GM21619 (cell line): ENCODE results near the gene GLP1R.

ENCODE experiments used
- ATAC-seq: cut with Tn5 transposase; IDR thresholded peaks from one replicate; pipeline ENCODE4 v1.9.1; 2021; ENCODE audit not compliant: unreplicated experiment

The GLP1R gene

GRCh38 chr6:39043776-39044175, 4.8 kb upstream of the GLP1R start:
- no peak for ATAC-seq

DNA sequence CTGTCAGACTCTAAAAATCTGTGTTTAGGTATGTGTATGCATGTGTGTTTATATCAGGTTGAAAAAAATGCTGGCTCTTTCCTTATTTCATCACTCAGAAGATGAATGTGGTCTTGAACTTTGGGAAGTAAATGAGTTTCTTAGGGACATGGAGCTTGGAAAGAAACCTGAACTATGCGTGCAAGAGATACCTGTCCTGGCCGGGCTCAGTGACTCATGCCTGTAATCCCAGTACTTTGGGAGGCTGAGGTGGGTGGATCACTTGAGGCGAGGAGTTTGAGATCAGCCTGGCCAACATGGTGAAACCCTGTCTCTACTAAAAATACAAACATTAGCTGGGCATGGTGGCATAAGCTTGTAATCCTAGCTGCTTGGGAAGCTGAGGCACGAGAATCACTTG, 4.4 kb upstream of the GLP1R start:
- no peak for ATAC-seq

GRCh38 chr6:39047434-39048327, 900 bp upstream of the GLP1R start:
- no peak for ATAC-seq

- ATAC-seq, result no peak
These were observed 1.1 kb downstream of the GLP1R start for GRCh38 chr6:39049575-39050283.

GRCh38 chr6:39050453-39051112, 2.0 kb downstream of the GLP1R start:
- no peak for ATAC-seq

GRCh38 chr6:39051399-39052122, 3.0 kb downstream of the GLP1R start:
- ATAC-seq, result no peak

DNA sequence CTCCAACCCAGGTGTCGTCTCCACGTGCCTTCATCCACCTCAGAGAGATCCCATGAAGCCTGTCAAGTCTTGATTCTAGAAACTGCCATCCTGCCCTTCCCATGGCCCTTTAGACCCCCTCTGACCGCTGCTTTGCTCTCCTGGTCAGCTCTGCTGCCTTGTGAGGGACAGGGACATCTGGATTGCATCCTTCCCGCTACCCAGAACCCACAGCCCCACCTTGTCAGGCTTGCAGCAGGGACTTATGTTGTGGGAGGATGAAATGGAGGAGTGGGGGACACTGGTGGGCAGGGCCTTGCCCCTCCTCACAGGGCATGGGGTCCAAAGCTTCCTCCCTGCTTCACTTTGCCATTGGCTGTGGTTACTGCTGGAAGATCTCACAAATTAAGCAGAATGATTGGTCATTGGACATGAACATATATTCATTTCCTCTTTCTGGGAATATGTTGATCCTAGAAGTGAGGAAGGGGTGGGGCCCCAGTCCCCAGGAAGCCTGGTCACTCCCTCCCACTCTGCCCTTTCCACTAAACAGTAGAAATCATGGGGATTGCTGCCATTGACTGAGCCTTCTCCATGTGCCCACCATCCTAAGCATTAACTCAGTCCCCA, 4.5 kb downstream of the GLP1R start:
- no peak for ATAC-seq

DNA sequence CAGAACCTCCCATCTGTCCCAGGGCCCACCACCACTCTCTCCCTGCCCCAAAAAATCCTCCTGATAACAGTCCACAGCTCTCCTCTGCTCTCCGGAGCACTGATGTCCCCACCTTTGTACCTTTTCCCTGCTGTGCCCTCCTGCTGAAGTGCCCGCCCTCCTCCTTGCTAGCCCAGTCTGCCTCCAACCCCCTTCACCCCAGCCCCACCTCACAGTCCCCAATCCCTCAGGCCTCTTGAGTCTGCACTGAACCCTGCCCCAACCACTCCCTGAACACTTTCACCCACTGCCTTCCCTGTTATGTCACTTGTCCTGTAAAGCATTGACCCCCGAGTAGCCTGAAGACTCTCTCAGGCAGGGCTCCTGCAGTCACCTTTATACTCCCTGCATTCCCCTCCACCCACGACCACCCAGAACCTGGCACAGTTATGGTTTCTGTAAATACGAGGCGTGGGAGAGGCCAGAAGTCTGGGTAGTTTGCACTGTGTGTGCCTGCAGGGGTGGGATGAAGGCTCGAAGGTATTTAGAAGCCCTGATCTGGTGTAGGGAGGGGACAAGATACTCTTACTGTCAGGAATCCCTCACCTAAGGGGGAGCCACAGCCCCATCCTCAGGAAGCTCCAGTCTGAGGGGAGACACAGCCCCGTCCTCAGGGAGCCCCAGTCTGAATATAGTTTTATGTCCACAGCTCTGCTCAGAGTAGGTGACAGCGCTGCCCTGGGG, 5.4 kb downstream of the GLP1R start:
- no peak for ATAC-seq

- ATAC-seq, result no peak
These were observed 6.1 kb downstream of the GLP1R start for GRCh38 chr6:39054577-39055142.

- no peak for ATAC-seq
These were observed 7.1 kb downstream of the GLP1R start for GRCh38 chr6:39055661-39056060.

- no peak for ATAC-seq
These were observed 7.6 kb downstream of the GLP1R start for GRCh38 chr6:39056191-39056590.

DNA sequence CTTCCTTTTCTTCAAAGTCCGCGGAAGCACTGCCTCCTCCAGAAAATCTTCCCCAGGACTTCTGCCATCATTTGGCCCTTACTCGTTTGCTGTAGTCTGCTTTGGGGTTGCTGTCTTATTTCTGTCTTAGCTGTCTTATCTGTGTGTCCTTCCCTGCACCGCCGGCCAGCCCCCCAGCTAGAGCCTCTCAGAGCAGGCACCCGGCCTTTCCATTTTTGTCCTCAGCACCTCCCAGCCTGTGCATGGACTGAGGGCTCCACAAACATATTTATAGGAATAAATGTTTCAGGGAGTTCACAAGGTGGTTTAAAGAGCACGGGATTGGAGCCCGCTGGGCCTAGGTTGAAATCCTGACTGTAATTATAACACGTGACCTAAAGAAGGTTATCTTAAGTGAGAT, 8.1 kb downstream of the GLP1R start:
- no peak for ATAC-seq

- no peak for ATAC-seq
These were observed 8.9 kb downstream of the GLP1R start for GRCh38 chr6:39057251-39058155.

- ATAC-seq, result no peak
These were observed 10.0 kb downstream of the GLP1R start for GRCh38 chr6:39058471-39059147.

DNA sequence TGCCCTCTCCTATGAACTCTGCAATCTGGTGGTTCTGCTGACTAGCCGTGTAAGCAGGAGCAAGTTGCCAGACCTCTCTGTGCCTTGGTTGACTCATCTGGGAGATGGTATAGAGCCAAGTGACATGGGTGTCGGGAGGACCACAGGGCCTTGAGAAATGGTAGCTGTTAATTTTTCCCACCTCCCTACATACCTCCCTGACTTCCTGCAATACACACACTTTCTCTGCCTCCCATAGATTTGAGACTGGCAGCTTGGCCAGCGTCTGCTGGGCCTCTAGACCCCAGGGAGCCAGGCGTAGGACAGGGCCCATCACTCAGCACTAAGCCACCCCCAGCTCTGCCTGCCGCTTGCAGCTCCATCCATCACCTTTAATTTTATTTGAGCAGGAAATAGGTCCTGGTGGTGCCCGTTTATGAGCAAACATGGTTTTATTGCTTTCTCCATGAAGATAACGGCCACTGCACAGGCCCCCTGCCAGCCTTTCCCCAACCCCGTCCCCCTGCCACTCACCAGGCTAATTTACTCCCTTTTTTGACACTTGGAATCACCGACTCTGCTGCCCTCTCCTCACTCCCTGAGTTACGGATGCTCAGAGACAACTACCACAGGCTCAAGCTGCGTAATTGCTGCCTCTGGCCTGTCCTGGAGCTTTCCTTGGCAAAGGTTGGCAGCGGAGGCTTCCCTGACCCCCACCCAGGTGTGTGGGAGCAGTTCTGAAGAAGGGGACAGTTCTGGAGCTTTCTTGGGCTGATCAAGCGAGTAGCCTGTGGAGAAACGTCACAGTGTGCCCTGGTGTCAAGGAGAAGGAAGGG, 11.1 kb downstream of the GLP1R start:
- no peak for ATAC-seq

DNA sequence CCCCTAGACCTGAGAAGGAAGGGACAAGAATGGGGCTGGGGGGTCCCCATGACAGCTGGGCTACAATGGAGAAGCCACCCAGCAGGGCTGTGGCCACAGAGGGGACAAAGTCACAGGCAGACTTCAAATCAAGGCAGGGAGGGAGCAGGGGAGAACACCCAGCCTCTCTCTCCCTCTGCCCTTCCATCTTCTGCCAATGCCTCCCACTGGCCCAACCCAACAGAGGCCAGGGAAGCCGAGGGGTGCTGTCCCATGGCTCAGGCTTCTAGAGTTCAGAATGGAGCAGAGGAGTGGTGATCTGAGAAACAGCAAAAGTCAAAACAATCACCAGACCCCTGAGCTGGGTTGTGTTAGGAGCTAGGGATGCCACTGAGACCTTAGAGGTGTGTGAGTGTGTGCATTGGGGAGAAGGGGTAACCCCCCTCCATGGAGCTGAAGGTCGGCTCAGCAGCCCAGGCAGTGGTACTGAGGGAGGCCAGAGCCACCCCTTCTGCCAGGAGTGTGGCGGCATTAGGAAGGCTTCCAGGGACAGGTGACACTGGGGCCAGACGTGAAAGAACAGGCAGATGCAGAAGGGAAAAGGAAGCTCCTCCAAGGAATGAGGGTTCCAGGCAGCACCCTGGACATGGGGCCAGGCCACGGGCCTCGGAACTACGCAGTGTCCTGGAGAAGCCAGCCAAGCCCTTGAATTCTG, 12.0 kb downstream of the GLP1R start:
- no peak for ATAC-seq

DNA sequence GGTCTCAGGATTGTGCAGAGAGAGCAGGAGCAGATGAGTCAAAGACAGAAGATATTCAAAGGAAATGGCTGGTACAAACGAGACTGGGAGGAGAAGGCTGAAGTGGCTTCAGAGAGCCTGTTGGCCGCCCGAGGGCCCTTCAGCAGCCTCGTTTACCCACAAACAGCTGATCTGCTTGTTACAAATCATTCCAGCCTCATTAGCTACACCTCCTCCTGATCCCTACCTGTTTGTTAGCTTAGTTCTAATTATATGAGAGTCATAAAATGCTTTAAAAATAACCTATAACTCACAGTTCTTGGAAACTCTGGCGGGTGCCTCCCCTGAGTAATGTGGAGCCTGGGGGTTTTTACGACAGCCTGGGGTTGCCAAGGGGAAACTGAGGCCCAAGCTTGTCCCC, 12.6 kb downstream of the GLP1R start:
- no peak for ATAC-seq
